Smooth muscle cell (in vitro differentiated cells): ENCODE results near the gene LMO2. TPM values are rescaled to one million over a fixed set of nuclear protein-coding genes. Genes with fewer than 3 reads are reported as not detected.

ENCODE experiments used
- DNase-seq: peaks from one replicate; lab custom pipeline; 2025; ENCODE audit not compliant: unreplicated experiment; lab: John Stamatoyannopoulos, UW
- H2AFZ ChIP-seq: fragments of 200-600 bp; sonication (generic); 2 replicates; pipeline ENCODE4 v1.6.0; 2016; ENCODE audit warnings: antibody characterized with exemption, low read depth, mild to moderate bottlenecking
- H3F3A ChIP-seq: fragments of 200-600 bp; sonication (generic); 2 replicates; pipeline ENCODE4 v1.6.0; 2017; ENCODE audit warnings: antibody characterized with exemption, low read depth
- H3K27ac ChIP-seq: fragments of 200-600 bp; sonication (generic); 2 replicates; pipeline ENCODE4 v1.5.1; 2016; ENCODE audit warnings: low read depth, mild to moderate bottlenecking
- H3K27me3 ChIP-seq: fragments of 200-600 bp; sonication (generic); 2 replicates; pipeline ENCODE4 v1.6.1; 2016; ENCODE audit warnings: low read depth, mild to moderate bottlenecking
- H3K36me3 ChIP-seq: fragments of 200-600 bp; sonication (generic); 2 replicates; pipeline ENCODE4 v1.5.1; 2016; ENCODE audit warnings: low read depth
- H3K4me1 ChIP-seq: fragments of 200-600 bp; sonication (generic); 2 replicates; pipeline ENCODE4 v1.5.1; 2016; ENCODE audit warnings: low read depth
- H3K4me2 ChIP-seq: fragments of 200-600 bp; sonication (generic); 2 replicates; pipeline ENCODE4 v1.6.0; 2016; ENCODE audit warnings: mild to moderate bottlenecking
- H3K4me3 ChIP-seq: fragments of 200-600 bp; sonication (generic); 2 replicates; pipeline ENCODE4 v1.5.1; 2016; ENCODE audit warnings: mild to moderate bottlenecking
- H3K79me2 ChIP-seq: fragments of 200-600 bp; sonication (generic); 2 replicates; pipeline ENCODE4 v1.6.0; 2016; ENCODE audit warnings: low read depth, mild to moderate bottlenecking
- H3K9ac ChIP-seq: fragments of 200-600 bp; sonication (generic); 2 replicates; pipeline ENCODE4 v1.6.0; 2016; ENCODE audit warnings: low read depth
- H3K9me3 ChIP-seq: fragments of 200-600 bp; sonication (generic); replicated peaks from 2 replicates; pipeline ENCODE4 v1.5.1; 2016; ENCODE audit warnings: low read depth
- H4K20me1 ChIP-seq: fragments of 200-600 bp; sonication (generic); 2 replicates; pipeline ENCODE4 v1.6.0; 2016; ENCODE audit warnings: low read depth
- CTCF ChIP-seq: fragments of 200-600 bp; sonication (generic); IDR thresholded peaks from 2 replicates; pipeline ENCODE4 v1.5.1; 2017; ENCODE audit warnings: borderline replicate concordance, mild to moderate bottlenecking, antibody characterized with exemption; ENCODE audit not compliant: insufficient read depth, poor library complexity, severe bottlenecking
- WGBS: methylation state at CpG from one replicate; pipeline ENCODE4 v1.1.7; 2016; ENCODE audit warnings: low lambda C conversion rate; 5-methylcytosine and 5-hydroxymethylcytosine counted together
- polyA plus RNA-seq: library from polyadenylated mRNA; unstranded; fragments of >200 nt; fragmentation: Nextera tagmentation; extraction: Ambion mirVana; gene quantifications from 2 replicates; pipeline ENCODE4 v1.2.1, GENCODE V29; 2016
- total RNA-seq: library from RNA; depleted of rRNA; stranded (reverse); fragments of >200 nt; gene quantifications from 2 replicates; pipeline ENCODE4 v1.2.3, GENCODE V29; 2014

The LMO2 gene
- total and polyA plus RNA-seq, 2 experiments from 2014 or later: 2.7 to 3.8 TPM

- 5% methylated on average over 10 of the region's 10 CpGs for WGBS
- Histone ChIP-seq H3K4me3 (no peak overlapping the region), H4K20me1 (no peaks in the 10 kb centered on the region), H3K27me3 (peaks cover 5% of the 10 kb centered on the region), H3K79me2 (no peaks in the 10 kb centered on the region), H3K27ac (no peak overlapping the region), H3F3A (no peaks in the 10 kb centered on the region), H3K4me1 (no peaks in the 10 kb centered on the region), H3K9me3 (no peaks in the 10 kb centered on the region), H3K36me3 (no peaks in the 10 kb centered on the region), H3K4me2 (no peak overlapping the region), H2AFZ (no peak overlapping the region), H3K9ac (no peak overlapping the region)
- TF ChIP-seq CTCF: peak; percentile 93
- DNase-seq: peak; percentile 33
Measured at GRCh38 chr11:33857933-33858371, 33.9 kb downstream of the LMO2 start.

- no peaks in the 10 kb centered on the region for H3K36me3 ChIP-seq
- peaks cover 7% of the 10 kb centered on the region for H3K27me3 ChIP-seq
- no peaks in the 10 kb centered on the region for H3K4me1 ChIP-seq
Measured at GRCh38 chr11:33855500-33855899, 36.4 kb downstream of the LMO2 start.

GRCh38 chr11:33848717-33849390 lies 43.0 kb downstream of the LMO2 start:
- Histone ChIP-seq H3K4me3 (no peak overlapping the region), H3K9me3 (no peaks in the 10 kb centered on the region), H3K27me3 (peaks cover 27% of the 10 kb centered on the region), H2AFZ (no peak overlapping the region), H3K79me2 (no peaks in the 10 kb centered on the region), H4K20me1 (no peaks in the 10 kb centered on the region), H3K9ac (no peak overlapping the region), H3F3A (no peaks in the 10 kb centered on the region), H3K4me2 (no peak overlapping the region), H3K27ac (no peak overlapping the region), H3K36me3 (no peaks in the 10 kb centered on the region), H3K4me1 (no peaks in the 10 kb centered on the region)
- WGBS: 96% methylated on average over 6 of the region's 6 CpGs
- no peak for DNase-seq
- no peak for TF ChIP-seq CTCF

More at GRCh38 chr11:33855500-33855899, 36.4 kb downstream of the LMO2 start:
- no peak overlapping the region for H2AFZ ChIP-seq
- no peak overlapping the region for H3K27ac ChIP-seq
- TF ChIP-seq CTCF: no peak
- no peak for DNase-seq
- H3K4me3 ChIP-seq: no peak overlapping the region
- H4K20me1 ChIP-seq: no peaks in the 10 kb centered on the region
- H3F3A ChIP-seq: no peaks in the 10 kb centered on the region
- H3K9me3 ChIP-seq: no peaks in the 10 kb centered on the region
- H3K4me2 ChIP-seq: no peak overlapping the region
- no peaks in the 10 kb centered on the region for H3K79me2 ChIP-seq
- H3K9ac ChIP-seq: no peak overlapping the region
- 81% methylated on average over 2 of the region's 2 CpGs for WGBS

- no peaks in the 10 kb centered on the region for H4K20me1 ChIP-seq
- H3K4me3 ChIP-seq: no peak overlapping the region
- no peak overlapping the region for H3K27ac ChIP-seq
- H3K4me2 ChIP-seq: no peak overlapping the region
- H3K9ac ChIP-seq: no peak overlapping the region
- 94% methylated on average over 1 of the region's 1 CpG for WGBS
- no peak overlapping the region for H2AFZ ChIP-seq
- TF ChIP-seq CTCF: no peak
- no peaks in the 10 kb centered on the region for H3K9me3 ChIP-seq
- H3K36me3 ChIP-seq: no peaks in the 10 kb centered on the region
- no peaks in the 10 kb centered on the region for H3F3A ChIP-seq
- peaks cover 27% of the 10 kb centered on the region for H3K27me3 ChIP-seq
- H3K79me2 ChIP-seq: no peaks in the 10 kb centered on the region
- no peaks in the 10 kb centered on the region for H3K4me1 ChIP-seq
- no peak for DNase-seq
Measured at GRCh38 chr11:33847251-33847650, 44.6 kb downstream of the LMO2 start.
